GM19099 (cell line): ENCODE results near the gene UPK3A.

Source experiments
- POLR2A ChIP-seq: IDR thresholded peaks from 3 replicates; pipeline ENCODE4 v1.6.1; 2011; ENCODE audit warnings: low read depth; ENCODE audit not compliant: insufficient read length; ENCODE audit errors: extremely low read depth

UPK3A gene

DNA sequence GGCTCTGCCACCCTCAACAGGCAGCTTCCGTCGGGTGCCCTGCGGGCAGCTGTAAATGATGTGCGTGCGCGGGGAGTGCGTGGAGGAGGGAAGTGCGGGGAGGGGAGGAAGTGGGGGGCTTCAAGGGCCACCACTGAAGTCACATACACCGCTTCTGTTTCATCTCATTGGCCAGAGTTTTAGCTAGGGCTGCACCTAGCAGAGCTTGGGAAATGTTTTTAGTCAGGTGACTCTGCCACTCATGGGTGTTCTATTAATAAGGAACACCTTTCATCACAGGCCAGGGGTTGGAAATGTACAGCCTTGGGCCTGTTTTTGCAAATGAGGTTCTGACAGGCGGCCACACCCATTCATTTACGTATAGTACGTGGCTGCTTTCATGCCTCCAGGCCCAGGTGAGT lies 39.6 kb downstream of the UPK3A start:
- TF ChIP-seq POLR2A: no peak

DNA sequence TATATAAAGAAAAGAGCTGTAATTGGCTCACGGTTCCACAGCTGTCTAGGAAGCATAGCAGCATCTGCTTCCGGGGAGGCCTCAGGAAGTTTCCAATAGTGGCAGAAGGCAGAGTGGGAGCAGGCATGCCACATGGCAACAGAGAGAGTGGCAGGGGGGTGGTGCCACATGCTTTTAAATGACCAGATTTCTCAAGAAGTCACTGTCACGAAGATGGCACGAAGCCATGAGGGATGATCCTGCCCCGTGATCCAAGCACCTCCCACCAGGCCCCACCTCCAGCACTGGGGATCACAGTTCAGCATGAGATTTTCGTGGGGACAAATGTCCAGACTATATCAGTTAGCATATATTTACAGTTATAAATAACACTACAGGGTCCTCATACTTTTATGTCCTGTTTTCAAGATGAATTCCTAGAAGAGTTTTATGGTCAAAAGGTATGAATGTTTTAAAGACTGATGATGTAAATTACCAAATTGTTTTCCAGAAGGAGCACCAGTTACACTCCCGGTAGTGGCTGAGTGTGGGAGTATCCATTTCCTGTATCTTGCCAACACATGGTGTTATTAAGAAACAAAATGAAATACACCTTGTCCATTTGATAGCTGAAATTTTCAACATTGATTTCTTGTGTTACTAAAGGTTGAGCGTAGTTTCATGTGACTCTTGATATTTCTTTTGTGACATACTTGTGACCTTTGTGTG lies 44.2 kb downstream of the UPK3A start:
- TF ChIP-seq POLR2A: no peak

DNA sequence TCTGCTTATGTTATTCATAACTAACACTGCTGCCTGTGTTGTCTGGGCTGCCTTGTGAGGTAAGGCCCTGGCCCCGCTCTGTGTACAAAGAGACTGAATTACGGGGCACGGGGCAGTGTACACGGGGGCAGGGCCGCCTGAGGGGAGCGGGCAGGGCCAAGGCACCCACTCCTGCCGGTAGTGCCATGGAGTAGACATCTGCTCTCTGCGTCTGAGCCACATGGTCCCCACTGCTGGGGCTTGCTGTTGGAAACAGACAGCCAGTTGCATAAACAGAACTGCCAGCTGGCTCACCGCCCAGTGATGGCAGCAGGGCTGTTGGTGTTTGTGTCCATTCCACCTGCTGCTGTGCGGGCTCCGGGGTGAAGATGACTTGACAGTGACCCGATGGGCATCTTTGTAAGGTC lies 44.8 kb downstream of the UPK3A start:
- TF ChIP-seq POLR2A: no peak

DNA sequence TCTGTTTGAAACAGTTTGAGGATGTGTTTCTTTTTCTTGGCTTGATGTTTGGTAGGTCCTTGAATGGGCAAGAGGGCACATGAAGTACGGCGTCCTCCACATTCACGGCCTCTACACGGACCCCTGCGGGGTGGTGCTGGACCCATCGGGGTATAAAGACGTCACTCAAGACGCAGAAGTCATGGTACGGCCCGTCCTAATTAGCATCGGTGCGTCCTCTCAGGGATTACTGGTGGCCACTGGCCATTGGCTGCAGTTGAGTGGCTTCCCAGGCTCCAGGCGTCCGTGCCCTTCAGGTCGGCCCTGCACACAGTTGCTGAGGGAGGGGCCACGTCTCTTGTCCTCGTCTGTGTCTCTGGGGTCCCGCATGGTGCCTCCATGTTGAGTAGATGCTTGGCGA lies 45.8 kb downstream of the UPK3A start:
- TF ChIP-seq POLR2A: no peak

DNA sequence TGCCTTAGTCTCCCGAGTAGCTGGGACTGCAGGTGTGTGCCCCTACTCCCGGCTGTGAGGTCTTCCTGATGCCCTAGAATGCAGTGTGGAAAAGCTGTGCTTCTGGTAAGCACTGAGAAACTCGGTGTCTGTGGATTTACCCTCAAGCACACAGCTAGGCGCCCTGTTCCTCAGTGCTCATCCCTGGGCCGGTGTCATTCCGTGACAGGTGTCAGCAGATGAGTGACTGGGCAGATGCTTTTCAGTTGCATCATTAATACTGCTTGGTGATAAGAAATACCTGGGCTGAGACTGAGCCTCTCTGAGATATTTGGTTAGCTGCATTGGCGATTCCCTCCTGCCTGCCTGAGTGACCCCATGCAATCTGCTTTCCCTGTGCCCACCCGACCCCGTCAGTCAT lies 46.7 kb downstream of the UPK3A start:
- TF ChIP-seq POLR2A: no peak

DNA sequence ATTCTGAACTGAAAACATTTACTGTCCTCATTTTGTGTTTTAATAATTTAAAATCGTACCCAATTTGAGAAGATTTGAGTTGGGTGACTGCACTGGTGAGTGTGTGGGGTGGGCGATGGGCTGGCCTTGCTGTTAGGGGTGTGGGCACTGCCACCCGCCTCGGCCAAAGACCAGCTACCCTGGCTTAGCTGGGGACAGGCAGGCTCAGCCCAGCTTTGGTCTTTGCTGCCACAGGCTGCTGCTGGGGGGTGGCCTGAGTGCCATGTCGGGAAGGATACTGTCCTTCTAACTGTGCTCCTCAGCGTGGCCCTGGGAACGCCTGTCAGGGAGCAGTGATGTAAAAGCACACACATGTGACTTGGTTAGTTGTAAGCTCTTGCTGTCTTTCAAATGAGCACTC lies 47.3 kb downstream of the UPK3A start:
- TF ChIP-seq POLR2A: no peak

DNA sequence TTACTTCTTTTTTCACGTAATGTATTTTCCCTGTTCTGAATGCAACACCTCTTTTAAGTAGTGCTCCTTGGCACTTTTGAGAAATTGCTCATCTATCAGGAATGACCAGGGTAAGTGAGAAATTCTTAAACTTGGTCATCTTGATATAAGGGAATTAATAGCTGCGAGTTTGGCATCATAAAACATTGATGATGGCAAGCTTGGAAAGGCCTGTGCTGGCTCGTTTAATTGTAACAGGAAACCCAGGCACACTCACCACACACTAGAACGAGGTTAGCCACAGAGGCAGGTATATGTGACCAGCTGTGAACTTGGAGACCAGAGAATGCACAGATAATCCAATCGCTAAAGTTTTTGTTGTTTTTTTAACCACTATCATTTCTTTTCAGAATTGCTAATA lies 49.3 kb downstream of the UPK3A start:
- no peak for TF ChIP-seq POLR2A

DNA sequence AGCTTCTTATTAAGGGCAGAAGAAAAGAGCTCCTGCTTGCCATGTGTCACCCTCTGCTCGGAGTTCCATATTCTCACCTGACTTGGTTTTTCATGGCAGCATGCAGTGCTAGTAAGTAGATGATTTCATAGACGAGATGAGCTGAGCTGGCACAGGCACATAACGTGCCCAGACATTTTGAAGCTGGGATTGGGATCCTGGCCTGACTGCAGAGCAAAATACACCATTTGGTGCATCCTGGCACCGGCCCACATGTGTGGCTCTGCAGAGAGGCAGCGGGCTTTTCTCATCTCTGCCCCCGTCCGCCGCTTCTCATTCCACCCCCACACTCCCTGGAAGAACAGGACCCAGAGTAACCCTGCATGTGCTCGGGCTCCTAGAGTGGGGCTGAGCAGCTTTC lies 49.8 kb downstream of the UPK3A start:
- TF ChIP-seq POLR2A: no peak

DNA sequence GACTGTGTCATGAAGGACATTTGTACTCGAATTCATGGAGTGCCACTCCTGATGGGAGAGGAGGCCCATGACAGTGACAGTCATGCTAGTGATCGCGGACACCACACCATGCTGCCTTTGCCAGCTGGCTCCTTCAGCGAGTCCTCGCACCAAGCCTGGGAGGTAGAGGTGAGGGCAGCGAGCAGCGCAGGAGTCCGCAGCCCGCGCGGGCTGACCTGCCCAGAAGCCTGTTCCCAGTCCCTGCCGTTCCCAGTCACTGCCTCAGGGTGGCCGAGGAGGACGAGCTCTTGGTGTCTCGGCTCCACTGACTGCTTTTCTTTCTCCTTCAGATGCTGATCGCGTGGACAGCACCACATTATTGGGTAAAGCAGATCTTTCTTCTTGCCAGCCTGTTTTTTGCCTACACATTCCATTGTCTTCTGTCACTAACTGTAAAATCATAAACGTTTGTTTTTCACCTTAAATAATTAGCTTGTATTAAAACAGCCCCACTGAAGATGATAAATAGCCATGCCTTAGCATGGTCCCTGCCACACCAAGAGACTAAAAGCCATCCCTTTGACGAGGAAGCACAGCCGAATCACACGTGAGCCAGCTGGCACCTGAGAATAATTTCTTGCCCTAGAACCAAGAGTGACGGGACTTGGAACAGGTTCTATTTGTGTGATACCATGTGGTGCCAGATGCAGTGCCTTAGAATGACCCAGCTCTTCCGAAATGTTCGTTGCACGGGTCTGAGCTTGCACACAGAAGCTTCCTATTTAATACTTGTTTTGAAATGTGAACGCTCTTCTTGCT lies 50.5 kb downstream of the UPK3A start:
- TF ChIP-seq POLR2A: no peak

DNA sequence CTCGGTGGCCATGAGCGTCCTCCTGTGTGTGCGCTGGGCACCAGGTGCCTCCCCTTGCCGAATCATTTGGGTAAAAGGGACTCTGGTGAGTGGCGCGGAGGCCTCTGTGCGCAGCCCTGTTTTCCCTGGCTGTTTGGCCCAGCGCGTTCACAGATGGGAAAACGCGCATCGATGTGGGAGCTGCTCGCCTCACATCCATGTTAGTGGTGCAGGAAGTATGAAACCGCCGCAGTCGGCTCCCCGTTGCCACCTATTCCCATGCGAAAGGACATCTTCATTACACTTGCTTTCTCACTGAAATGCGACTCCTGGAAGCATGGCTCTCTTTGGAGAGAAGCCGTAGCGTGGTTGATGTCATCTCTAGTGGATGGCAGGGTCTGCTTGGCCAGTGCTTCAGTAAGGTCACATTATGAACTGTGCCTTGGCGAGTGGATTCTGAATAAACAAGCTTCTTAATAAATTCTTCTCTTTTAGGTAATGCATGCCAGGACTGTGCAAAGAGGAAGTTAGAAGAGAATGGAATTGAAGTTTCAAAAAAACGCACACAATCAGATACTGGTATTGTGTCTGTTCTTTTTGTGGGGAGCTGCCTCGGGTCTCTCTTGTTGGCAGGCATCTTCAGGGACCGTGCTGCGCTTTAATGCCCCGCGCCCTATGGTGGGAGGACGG lies 51.2 kb downstream of the UPK3A start:
- TF ChIP-seq POLR2A: no peak

DNA sequence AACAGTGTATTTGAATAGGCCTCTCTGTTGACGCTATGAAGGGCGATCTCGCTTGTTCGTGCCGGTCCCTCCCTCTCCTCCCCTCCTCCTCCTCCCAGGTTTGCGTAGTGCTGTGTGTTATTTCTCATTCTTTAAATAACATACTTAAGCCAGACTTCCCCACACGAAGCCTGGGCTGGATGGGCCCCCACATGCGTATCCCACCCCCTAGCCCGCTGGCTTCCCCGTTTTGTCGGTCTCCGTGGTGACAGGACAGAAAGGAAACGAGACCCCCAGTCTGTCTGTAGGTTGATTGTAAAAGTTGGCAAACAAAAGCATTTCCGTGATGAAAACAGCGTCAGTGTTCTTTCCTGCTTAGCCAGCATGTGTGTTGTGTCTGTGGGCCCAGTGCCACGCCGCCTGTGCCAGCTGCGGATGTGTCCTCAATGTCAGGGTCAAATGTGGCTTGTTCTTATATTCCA lies 52.3 kb downstream of the UPK3A start:
- TF ChIP-seq POLR2A: no peak

DNA sequence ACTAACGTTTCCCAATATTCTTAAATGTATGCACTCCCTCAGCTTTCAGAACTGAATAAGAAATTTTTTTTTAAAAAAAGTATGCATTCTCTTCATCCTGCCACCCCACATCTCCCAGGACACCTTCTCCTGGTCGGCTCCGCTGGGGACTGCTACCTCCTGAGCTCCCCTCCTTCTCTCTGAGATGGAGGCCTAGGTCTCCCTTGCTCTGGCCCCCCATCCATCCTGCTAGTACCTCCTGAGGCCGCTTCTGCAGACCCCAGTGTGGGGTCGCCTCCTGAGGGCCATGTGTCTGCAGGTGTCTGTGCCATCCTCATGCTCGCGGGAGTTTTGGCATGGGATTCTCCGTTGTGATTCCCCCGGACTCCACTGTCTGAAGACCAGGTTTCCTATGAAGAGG lies 52.8 kb downstream of the UPK3A start:
- TF ChIP-seq POLR2A: no peak

DNA sequence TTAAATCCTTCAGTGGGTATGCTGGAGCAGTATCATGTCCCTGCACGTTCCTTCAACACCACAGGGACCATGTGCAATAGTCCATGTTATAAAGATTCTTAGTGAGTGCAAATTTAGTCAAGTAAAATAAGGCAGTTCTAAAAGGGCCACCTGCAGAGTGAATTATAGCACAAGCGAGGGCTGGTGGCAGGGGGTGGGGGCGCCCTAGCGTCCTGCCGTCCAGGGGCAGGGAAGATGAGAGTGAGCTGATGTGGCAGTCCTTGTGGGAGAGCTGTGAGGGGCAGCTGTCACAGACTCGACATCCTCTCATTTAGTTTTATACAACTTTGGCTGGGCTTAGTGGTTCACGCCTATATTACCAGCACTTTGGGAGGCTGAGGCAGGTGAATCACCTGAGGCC lies 54.0 kb downstream of the UPK3A start:
- no peak for TF ChIP-seq POLR2A

DNA sequence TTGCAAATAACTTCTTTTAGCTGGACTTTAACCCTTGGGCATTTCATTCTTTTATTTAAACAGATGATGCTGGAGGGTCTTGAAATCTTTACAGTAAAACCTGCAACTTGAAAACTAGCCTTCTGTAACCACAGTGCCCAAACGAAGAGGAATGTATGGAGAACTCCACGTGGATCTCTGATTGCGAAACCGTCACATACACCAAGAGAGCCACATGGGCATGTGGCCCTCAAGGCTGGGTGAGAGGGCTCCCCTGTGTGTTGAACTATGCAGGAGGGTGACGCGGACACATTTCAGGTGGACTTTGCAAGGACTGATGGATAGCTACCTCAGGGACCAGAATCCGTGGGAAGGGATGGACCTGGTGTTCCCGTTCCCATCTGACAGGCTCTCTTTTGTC lies 55.6 kb downstream of the UPK3A start:
- TF ChIP-seq POLR2A: no peak

DNA sequence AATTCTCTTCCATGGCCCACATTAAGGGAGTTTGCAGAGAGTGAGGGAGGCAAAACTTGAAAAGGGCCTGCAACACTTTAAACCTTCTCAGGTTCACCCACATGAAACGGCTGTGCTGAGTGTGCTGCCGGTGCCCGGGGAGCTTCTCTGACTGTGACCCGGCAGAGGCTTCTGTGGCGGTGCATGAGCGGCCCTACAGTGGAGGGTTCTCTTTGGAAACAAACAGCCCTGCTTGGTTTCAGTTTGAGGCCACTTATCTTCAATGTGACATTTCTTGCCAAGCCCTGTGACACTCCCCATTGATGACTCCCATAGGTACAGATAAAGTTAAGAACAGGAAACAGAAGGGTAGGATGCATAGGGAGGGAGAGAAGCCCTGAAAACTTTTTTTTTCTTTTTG lies 56.7 kb downstream of the UPK3A start:
- no peak for TF ChIP-seq POLR2A

DNA sequence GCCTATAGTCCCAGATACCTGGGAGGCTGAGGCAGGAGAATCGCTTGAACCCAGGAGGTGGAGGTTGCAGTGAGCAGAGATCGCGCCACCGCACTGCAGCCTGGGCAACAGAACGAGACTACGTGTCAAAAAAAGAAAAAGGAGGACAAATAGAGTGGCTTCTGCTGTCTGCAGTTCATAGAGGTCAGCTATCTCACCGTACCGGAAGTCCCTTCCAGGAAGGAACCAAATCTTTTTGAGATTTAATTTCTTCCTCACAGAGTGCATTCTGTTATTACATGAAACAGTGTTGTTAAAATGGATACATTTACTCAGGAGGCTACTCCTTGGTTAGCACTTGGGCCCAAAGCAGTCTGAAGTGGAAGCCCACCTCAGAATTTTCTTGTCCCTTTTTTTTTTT lies 58.4 kb downstream of the UPK3A start:
- no peak for TF ChIP-seq POLR2A

DNA sequence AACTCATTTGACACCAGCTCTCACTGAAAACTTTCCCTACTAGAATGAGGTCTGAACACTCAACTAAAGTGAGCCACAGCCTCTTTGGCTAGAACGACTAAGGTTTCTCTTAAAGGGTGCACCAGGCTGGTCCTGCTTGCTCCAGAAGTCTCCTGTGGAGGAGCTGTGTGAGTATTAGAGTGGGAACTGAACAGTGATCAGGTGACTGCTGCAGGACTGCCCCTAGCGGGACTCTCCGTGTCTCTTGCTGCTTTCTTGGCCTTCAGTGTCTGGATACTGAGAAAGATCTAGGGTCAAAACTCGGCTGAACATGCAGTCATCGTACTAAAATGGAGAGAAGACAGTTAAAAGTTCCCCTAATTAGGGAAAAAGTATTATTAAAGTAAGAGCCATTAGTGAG lies 59.6 kb downstream of the UPK3A start:
- TF ChIP-seq POLR2A: no peak
